IPS-NIHi11 (cell line): Measurements from ENCODE around the gene LMO7.

Source experiments
- DNase-seq: peaks from one replicate; pipeline ENCODE4 v3.0.0; 2012; ENCODE audit warnings: mixed read lengths, low spot score

The LMO7 gene

DNA sequence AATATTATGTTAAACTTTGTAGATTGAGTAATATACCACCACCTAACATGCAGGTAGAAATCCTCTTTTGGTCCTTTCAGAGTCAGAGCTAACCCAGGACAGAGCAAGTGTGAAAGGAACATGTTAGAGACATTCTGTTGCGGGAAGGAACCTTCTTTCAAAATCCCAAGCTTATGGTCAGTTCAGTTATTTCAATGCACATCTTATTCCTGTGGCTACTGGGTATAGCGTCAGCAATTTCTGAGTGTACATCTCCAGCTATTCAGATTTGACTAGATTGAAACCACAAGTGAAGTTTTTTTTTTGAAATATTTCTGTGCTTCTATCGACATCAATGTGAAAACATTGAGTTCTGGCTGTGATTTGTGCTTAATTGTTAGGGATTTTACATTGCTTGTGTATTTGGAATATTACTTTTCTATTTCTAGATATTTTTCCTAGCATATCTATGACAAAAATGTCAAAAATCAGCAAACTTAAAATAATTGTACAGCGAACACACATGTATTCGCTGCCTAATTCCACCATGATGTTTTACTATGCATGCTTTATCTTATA is 165.3 kb downstream of the LMO7 start:
- DNase-seq: no peak

DNA sequence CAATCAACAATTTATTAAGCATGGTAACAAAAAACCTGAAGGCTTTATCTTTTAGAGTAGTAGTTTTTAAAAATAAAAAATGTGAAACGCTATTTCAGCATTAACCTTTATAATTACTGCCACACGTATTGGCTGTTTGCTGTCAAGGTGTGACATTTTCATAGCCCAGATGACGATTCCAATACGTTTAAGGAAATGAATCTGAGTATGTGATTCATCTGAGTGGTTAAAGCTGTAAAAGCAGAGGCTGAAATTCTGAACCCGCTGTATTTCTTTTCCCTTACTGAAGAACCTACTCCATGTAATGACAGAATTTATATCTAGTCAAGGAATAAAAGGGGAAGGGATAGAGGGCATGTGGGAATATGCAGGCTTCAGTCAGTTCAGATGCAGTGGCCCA is 166.0 kb downstream of the LMO7 start:
- DNase-seq: no peak

DNA sequence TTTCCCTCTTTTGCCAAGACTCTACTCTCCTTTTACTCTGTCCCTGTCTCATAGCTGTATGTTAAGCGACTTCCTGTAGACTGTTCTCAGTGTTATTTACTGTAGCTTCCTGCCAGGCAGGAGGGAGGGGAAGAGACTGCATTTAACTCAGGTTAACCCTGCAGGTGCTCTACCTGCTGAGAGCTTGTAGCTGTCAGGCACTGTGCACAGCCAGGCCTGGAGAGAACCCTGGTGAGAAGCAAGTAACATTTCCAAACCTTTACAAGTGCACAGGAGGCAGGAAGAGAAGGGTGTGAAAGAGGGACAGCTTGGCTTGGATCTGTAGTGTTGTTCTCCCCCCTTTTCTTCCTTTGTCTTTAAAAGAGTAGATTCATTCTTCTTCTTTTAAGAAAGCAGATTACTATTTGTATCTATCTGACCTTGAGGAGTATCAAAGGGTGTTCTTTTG is 167.1 kb downstream of the LMO7 start:
- DNase-seq: peak; percentile 61

DNA sequence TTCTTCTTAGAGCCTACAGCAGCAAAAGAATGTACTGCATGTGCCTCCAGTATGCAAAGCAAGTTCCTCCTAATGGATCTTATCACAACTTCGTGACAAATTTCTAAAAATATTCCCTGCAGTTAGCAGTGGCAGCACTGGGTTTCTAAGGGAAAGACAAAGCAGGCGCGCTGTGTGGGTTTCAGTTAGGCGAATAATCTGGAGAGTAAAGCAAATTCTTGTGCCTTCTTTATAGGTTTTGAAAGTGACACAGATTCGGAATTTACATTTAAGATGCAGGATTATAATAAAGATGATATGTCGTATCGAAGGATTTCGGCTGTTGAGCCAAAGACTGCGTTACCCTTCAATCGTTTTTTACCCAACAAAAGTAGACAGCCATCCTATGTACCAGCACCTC is 167.9 kb downstream of the LMO7 start:
- DNase-seq: no peak

DNA sequence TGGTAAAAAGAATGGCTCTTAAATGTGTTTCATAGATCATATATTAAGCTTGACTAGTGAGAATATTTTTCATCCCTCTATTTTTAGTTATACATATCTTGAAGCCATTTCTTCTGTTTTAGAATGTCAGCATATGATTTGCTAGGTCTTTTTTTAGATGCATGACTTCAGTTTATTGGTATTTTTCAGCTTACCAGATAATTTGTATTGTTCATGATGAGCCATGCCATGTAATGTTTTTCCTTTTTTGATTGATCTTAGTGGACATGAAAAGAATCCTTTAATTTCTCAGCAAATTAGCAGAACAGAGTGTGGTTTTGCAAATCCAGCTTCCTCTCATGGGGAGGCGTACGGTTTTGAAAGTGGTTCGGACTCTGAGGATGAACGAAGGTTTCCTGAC is 168.5 kb downstream of the LMO7 start:
- no peak for DNase-seq

DNA sequence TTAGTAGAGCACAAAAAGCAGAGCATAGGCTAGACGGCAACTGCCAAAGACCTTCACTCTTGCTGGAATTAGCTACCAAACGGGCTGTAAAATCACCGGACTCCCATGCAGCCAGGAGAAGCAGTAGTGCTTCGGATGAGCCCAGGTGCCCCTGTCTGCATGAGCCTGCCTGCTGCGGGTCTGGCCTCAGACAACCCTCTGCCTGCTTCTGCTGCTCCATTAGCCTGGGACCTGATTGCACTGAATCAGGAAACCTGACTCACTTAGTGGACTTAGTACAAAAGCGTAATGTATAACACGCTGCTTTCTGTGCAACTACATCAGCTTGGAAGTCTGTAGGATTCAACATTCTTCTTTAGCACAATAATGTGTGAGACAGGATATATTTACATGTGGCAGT is 170.0 kb downstream of the LMO7 start:
- no peak for DNase-seq

DNA sequence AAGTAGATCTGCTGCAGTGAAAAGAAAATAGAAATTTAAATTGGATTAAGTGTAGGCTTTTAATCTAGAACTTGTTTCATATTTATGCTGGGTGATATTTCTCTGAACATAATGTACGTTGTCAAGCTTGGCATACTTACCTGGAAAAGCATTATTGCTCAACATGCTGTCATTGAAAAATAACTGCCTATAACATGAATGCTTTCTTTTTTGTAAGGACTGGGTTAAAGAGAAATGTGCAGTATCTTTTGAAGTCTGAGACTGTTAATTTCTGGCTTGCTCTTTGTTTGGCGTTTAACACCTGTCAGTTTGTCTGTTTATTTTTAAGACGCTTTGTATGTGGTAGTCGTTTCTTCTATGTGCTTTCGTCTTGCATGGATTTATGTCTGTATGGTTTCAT is 175.2 kb downstream of the LMO7 start:
- DNase-seq: no peak

DNA sequence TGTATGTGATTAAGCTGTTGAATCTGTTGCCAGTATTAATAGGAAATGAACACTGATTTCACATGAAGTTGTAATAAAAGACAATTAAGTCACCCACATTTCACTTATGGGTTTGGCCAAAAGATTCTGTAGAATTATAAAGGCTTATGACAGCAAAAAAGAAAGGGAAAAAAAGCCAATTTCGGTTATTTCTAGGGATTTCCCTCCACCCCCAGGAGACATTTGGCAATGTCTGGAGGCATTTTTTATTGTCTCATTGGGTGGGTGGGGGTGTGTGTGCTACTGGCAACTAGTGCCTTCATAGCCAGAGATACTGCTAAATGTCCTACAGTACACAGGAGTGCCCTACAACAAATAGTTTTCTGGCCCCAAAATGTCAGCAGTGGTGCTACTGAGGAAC is 175.7 kb downstream of the LMO7 start:
- DNase-seq: no peak

DNA sequence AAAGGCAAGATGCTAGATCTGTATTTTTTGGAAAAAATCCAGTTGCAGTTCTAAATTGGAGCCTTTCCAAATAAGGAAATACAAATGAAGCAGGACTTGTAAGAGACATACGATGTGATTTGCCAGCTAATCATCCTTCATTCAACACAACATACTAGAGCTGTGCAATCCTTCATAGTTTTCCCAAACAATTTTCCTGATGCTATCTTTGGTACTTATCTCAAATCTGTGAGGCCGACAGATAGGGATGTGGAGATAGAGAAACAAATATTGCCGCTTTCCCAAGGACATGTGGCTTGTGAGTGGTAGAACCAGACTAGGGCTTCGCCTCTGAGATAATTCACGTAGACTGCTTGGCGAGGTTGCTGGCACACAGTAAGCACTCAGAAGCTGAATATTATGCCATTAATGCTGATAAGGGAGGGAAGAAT is 176.6 kb downstream of the LMO7 start:
- DNase-seq: no peak

DNA sequence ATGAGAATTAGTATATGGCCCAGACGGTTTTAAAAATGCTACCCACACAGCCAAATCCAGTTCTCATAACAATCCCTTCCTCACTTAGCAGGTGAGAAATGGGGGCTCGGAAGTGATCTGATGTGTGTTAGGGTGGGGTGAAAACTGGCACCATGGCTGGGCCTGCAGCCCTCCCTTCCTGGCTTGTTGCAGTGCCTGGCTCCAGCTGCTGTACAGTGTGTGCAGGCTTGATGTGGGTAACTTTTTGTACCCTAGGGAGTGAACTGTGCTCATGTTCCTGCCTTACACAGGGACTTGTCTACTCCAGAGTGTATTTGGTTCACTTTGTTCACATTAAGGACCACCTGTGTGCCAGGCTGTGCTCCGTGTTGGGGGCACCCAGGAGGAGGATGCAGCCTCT is 177.2 kb downstream of the LMO7 start:
- no peak for DNase-seq

DNA sequence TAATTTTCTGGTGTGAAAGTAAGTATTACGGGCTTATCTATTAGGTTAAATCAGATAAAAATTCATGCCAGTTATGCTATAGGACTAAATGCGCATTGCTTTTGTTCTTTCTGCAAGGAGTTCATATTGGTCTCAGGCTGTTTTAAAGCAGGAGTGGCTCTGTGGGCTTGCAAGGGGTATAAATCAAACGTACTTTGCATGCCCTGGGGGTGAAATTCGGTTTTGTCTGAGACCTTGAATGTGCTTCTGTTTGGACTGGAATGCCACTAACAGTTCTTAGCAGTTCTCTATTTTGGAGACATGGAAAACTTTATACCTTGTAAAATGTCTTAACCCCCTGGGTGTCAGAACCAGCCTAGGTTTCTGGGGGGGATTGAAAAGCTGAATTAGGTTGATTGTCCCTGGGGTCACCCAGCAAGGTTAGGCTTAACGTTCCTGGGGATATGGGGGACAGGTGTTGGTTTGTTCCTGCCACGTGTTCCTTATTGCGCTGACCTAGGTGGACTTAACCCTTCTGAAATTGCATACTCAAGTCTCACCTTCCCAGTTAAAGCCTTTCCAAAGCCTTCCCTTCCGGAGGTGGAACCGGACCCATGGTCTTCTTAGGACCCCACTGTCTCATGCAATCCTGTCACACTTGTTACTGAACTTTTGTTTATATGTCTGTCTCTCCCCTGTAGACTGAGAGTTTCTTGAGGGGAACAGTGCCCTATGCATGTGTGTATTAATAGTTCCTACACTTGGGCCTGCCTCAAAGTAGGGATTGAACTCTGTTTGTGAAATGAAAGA is 182.2 kb downstream of the LMO7 start:
- DNase-seq: no peak

DNA sequence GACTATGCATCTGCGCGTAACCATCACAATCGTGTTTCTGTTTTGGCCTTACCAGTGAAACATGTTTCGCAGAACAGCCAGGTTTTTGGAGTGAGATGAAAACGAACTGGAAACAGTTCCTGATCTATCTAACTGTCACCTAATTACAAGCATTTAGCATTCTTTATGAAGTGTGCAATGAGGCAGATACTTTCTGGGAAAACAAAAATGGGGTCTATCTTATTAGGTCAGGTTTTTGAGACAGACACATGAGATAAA is 182.8 kb downstream of the LMO7 start:
- no peak for DNase-seq

DNA sequence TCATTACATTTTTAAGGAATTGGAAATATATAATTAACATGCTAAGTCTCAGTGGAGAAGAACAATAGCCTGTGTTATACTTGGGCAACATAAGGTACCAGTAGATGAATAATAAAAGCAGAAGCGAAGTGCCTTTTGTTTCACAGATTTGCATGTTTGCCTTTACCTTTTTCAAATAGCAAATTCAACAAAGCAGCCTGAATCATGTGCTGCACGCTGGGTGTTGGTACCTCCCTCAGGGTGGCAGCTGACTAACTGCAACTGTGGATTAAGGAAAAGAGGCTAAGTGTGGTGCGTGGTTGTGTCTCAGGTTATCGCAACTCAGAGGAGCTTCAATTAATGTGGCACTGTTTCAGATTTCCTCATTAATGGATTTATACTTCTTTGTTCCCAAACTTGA is 189.0 kb downstream of the LMO7 start:
- peak; percentile 15 for DNase-seq

DNA sequence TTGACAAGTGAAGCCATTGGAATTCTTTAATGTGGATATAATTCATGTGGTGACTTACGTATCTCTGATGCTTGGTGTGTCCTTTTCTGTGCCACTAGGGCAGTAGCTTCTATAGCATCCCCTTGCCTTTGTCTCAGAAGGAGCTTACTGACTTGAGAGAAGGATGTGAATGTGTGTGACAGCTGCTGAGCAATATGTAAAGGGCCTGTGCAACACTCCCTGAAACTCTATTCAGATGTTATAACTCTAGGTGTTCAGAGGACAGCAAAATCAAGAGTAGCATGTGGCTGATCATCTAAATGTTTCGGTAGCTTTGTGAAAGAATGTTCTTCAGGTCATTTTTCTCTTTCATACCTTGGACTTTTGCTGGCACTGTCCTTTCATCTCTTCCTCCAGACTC is 189.5 kb downstream of the LMO7 start:
- DNase-seq: no peak

DNA sequence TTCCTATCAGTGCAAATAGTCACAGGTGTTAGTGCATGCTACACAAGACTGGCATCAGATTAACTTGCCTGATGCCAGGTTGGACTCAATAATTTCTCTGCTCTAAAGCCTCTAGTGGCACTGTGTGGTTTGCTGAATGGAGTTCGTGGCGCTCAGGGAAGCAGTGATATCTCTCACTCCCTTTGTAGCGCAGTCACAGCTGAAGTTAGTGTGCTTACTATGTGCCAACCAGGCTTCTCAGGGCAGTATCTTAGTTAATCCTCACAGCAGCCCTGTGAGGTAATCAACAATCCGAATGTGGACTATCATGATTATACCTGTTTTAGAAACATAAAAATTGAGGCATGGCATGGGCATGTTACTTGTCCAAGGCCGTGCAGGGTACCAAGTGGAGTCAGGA is 190.3 kb downstream of the LMO7 start:
- no peak for DNase-seq

DNA sequence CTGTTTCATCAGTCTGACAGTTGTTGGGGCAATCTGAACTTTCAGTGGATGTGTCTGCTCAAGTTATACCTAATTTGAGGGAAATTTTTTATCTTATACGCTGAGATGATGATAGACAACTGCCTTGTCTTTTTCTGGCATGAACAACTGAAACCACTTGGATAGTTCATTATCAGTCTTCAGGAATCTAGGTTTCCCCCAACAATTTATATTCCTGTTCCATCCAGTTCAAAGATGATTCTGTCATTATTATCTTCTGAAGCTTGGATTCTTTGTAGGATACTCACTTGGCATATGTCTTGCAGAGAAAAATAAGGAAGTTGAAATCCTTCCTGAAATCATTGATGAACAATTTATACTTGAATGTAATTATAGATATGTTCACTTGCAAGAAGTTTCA is 193.7 kb downstream of the LMO7 start:
- DNase-seq: no peak

DNA sequence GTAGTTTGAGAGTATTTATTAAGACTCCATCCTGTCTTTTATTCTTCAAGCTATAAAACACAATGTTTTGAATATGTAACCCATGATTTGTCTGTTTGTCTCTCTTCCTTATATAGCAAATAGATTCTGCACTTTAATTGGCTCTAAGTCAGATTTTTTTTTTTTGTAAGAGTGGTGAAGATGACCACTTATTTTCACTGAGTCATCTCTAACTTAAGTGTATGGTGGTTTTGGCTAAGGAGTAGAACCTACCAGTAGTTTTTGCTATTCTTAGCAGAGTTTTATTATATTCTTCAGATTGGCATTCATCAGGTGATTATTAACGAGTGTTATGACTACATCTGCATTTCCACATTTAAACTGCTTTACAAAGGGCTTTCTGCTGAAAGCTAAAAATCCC is 194.7 kb downstream of the LMO7 start:
- no peak for DNase-seq

DNA sequence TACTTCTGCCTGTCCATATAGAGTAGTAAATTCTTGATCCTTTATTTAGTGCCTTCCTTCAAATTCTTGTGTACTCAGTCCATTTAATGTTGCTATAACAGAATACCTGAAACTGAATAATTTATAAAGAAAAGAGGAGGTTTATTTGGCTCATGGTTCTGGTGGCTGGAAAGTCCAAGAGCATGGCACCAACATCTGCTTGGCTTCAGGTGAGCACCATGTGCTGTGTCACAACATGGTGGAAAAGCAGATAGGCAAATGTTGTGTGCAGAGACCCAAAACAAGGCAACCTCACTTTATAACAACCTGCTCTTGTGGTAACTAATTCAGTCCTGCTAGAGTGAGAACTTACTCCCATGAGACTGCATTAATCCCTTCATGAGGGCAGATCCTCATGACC is 195.3 kb downstream of the LMO7 start:
- no peak for DNase-seq

DNA sequence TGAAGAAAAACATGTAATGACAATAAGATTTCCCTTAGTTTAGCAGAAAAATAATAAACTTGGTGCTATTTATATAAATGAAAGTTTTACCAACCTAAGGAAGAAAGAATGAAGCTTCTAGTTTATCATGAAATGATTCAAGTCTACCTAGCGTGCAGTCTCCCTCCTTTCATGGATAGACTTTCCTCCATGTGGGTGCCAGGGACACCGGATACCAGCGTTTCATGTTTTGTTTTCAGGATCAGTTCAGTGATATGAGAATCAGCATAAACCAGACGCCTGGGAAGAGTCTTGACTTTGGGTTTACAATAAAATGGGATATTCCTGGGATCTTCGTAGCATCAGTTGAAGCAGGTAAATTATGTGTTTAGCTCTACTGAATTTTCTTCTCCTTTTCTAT is 196.7 kb downstream of the LMO7 start:
- no peak for DNase-seq

DNA sequence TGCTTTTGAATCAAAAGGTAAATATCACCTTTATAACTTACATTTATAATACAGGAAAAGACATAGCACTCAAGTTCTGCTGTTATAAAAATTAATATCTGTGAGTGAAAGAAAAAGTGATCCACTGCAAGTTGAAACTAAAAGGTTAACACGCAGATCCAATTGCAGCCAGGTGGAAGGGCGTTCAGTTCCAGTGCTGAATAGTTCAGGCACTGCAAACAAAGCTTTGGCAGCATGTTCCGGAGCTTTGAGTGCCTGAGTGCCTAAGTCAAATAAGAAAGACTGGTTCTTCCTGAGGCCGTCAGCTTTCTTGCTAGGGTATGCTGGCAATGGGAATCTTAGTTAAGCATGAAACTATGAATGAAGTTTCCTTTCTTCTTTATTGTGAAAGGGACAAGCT is 200.3 kb downstream of the LMO7 start:
- DNase-seq: no peak

DNA sequence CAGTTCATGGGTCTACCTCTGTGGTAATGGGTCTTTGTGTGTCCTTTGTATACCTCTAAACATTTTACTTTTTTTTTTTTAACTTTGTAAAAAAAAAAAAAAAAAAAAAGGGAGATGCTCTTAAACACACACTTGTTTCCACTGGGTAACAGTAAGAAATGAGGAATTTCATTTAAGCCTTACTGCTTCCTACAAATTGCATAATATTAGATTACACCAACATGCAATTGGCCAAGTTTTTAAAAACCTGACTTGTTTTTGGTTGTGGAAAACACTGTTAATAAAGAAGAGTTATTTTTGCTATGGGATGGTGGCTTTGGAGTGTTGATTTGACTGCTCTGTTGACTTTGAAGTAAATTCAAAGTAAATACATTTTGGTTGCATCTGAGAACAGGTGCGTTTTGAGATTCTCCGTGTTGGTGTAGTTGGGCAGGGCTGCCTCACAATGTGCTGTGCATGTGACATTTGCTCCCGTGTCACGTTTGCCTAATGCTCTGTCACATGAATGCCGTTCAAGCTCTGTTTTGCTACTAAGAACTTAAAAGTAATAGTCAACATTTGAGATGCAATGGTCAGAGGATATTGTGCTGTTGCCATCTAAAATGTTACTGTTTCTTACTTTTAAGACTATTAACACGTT is 202.4 kb downstream of the LMO7 start:
- no peak for DNase-seq

DNA sequence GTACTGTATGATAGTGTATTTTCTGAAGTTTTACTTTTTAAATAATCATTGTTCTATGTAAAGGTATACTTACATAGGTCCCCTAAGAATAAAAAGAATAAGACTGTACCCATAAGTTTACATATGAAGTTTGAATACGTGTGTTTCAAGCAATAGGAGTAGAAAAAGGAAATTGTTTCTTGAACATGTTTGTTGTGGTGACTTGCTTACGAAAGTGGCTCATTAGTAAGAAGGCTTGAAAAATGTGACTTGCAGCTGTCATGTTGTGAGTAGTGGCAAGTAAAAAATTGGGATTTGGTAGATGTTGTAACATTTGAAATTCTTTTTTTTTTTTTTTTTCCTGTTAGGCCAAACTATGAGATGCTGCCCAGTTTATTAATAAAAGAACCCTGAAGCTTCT is 203.3 kb downstream of the LMO7 start:
- DNase-seq: no peak

DNA sequence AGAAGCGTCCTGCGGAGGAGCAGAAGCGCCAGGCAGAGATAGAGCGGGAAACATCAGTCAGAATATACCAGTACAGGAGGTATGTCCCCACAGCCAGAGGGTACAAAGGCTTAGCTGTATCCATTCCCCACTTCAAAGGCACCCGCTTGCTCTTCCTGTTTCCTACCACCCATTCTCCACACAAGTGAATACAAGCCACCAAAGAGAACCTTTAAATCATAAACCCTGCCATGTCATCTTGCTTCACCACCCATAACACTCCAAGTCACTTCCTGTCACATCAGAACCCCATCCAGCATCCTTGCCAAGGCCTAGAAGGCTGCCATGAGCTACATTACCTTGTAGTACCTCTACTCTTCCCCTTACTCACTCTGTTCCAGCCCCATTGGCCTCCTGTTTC is 205.8 kb downstream of the LMO7 start:
- no peak for DNase-seq

DNA sequence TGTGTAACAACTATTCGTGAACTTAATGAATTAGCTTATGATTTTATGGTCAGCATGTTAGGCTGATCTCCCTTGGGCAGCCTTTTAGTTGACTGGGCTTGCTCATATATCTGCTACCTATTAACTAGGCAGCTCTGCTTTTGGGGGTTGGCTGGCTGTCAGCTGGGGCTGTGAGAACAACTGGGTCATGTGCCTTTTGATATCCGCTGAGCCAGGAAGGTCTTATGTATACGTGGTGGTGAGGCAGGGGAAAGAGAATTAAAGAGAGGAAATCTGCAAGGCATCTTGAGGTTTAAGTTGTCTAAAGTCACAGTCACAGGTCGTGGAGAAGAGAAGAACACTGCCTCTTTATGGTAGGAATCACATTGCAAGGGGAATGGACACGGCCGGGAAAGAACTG is 206.9 kb downstream of the LMO7 start:
- no peak for DNase-seq
